Left ventricle myocardium superior (tissue), 1 donor: ENCODE data around the gene AHCYL2. TPM values are rescaled to one million over a fixed set of nuclear protein-coding genes. Genes with fewer than 3 reads are reported as not detected.
"Not testable (repeated sequence)": the region's sequence is repeated elsewhere in the genome, so short reads cannot be mapped to it uniquely, and the experiment has no call there.

Source experiments
- ATAC-seq: fragments of 200-7000 bp; cut with Tn5 transposase; one replicate; pipeline ENCODE4 v1.9.1; 2020; ENCODE audit warnings: mild to moderate bottlenecking, moderate library complexity
- DNase-seq: peaks from one replicate; pipeline ENCODE4 v3.0.0-alpha.2; 2020
- intact Hi-C: fragments of 100-400 bp; cut with micrococcal nuclease; formaldehyde crosslinking; loops from one replicate; pipeline ENCODE4 v1.11.0; 2022
- total RNA-seq: library from RNA; stranded (reverse); fragmentation: NEBNext Ultra II Directional; extraction: Animal tissue kit (Norgen Biotek cat#: 25700); gene quantifications from one replicate; pipeline ENCODE4 v1.2.1, GENCODE V29; 2021
- donor health status: DM: no; HTN: yes; CAD: no; lungs with severe emphysema.

Gene AHCYL2
- total RNA-seq, 1 donor from 2014 or later, result 4.3 TPM

DNA sequence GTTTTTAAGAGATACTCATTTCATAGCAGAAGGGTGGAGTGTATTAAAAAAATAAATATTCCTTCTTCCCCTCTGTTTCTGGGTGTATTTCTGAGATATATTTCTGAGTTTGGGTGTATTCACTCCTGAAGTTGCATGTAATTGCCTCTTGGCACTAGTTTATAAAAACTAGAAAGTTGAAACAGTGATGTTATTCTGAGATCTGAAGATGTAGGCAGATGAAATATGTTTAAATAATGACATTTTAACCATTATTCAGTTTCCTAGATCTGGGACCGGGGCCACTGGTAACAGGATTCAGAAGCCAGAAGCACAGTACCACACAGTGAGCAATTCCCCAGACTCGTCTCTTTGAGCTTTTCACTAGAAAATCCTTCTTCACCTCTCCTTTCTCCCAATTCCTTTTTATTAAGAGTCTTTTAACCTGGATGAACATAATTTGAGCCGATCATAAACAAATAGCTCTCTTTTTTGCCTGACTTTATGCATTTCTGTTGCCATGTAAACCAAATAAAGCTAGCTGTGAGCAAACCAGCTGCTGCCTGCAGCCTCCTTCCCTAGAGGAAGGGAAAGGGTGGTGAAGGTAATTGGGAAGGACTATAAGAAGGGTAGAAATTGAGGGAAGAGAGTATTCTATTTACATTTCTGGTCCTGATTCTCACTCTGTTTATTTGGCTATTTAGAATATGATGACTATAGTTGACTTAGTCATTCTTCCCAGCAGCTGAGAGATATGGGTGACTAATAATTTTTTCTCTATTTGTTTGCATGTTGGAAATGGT lies 107.6 kb downstream of the AHCYL2 start:
- ATAC-seq (no peak), DNase-seq (no peak)
- intact Hi-C loops, result no loop called here

DNA sequence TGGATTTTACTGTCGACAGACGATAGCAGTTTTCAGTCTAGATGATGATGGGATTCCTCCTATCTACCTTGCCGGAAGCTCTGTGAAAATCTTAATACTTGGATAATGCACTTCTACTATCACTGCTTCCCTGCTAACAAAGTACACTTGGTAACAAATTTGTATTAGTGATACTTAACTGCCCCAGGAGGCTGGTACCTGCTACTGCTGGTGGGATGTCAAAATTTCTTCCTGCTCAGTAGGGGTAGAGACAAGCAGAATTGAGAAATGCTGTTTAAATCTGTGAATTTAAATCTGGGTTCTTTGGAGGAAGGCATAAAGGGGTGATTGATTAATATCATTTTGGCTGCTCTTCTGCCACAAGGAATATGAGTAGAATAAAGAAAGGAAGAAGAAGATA lies 109.6 kb downstream of the AHCYL2 start:
- ATAC-seq, result no peak
- intact Hi-C loops, result no loop called here
- DNase-seq, result no peak

DNA sequence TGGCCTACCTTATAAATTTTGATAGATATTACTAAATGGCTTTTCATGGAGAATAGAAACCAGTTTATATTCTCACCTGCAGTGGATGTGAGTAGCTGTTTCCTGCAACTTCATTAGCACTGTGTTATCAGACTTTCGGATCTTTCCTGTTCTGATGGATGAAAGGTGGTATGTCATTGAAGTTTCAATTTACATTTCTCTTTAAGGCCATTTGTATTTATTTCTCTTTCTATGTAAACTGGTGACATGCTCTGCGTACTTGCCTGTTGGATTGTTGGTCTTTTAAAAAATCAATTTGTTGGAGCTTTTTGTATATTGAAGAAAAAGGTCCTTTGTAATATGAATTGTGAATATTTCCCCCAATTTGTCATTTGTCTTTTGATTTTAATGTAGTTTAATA lies 113.6 kb downstream of the AHCYL2 start:
- DNase-seq, result no peak
- intact Hi-C loops, result no loop called here
- ATAC-seq, result no peak

DNA sequence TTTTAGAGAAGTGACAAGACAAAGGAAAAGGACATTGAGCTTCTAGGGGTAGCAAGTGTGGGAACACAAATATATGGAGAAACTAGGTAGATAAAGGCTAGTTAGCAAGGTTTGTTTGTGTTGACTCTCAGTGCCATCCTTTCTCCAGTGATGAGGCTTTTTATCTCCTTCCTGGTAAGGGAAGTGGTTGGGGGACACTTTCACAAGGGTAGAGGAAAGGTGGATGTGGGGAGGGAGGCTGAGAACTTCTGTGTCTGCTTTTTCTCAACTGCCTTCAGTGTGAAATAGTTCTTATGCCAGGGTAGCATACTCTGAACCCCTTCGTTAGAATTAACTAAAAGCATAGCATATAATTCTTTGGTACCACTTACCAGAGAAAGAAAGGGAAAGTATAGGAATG lies 116.4 kb downstream of the AHCYL2 start:
- no peak for DNase-seq
- no peak for ATAC-seq
- intact Hi-C loops, result no loop called here

DNA sequence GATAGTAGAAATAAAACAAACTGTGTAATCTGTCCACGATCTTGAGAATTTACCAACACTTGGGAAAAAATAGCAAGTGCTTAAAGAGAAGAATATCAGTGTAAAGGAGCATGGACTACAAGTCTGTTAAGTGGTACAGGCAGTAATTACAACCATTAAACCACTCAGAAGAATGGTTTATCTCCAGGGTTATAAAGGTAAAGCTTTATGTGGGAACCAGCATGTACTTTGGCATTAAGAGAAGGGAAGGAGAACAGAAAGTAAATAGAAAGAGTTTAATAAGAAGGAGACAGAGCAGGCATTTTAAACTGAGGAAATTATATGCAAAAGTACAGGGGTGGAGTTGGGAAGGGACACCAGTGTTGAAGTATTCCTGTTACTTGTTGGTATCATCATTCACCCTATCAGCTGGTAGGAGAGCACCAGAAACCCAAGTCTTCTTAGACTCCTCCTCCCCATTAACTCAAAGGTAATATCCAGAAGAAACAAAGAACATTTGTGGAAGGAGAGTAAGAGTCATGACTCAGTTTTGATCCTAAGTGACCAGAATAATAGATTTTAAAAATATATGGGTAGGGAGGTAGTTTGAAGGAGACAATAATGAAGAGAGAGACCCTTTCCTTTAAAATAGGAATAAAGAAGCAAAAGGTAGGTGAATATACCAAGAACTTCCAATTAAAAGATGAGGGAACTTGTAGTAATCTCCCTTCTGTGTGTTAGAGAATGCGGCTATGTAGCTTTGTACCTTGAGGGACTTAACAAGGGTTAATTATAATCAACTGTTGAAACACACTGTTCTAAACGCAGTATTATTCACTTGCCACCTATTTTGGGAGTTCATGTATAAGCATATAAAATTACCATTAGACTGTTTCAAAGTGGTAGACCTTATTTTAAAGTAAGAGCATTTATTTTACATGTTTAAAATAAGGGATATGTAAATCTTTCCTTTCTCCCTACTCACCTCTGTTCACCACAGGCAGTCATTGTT lies 117.3 kb downstream of the AHCYL2 start:
- DNase-seq (no peak), ATAC-seq (no peak)
- intact Hi-C loops, result no loop called here

DNA sequence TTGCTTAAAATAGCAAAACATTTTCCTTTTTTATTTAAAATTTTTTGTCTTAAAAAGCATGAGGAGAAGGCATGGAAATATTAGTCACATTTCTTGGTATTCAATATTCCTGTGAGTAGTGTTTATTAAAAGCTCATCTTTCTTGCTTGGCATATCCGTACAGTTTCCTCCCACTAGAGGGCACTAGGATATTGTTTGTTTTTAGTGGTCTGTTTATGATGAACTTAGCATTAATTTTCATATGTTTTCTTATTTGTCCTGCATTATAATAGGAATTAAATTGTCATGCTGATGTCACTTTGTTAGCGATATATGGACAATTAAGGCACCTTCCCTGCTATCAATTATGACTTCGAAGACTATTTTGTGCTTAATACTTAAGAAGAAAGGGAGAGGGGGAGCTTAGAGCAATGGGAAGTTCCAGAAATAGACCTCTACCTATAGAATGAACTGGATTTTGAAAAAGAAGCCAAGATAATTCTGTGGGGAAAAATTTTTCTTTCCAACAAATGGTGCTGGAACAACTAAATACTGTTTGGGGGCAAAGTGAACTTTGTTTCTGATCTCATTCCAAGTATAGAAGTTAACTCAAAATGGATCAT lies 118.4 kb downstream of the AHCYL2 start:
- peak; percentile 45 for ATAC-seq
- no peak for DNase-seq
- intact Hi-C loops, result no loop called here

DNA sequence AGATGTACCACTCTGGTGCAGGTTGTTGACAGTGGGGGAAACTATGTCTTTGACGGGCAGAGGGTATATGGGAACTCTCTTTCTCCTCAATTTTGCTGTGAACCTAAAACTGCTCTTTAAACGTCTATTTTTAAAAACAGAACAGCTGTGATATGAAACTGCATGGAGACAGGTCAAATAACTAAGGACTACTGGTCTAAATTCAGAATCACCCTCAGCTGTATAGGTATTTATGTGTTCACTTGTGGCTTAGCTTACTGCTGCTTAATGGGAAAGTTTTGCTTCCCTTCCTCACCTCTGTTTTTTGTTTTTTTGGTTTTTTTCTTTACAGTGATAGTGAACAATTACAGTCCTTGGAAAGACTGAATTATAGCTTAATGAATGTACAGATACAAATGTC lies 122.5 kb downstream of the AHCYL2 start:
- DNase-seq (no peak), ATAC-seq (no peak)
- intact Hi-C loops, result no loop called here

DNA sequence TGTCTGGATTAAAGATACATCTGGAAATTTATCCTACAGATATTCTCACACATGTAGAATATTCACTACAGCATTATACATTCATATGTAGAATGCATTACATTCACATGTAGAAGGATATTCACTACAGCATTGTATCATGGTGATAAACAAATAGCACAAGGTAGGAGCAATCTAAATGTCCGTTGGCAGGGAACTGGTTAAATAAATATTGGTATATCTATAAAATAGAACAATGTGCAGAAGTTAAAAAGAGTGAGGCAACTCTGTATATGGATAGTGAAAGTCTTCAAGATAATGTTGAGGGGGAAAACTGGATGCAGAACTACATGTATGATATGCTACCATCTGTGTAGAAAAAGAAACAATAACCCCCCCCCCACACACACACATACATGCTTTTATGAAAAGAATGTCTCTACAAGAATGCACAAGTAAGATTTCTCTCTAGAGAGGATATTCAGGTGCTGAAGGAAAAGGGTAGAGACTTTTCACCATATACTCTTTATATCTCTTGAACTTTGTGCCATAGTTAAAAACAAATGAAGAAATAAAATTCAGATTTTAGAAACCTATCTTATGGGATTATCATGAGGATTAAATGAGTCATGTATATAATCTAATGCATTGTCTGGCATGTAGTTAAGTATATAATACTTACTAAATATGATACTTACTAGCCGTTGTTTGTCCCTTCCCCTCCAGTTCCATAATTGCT lies 123.4 kb downstream of the AHCYL2 start:
- DNase-seq, result no peak
- ATAC-seq, result no peak
- intact Hi-C loops, result no loop called here

DNA sequence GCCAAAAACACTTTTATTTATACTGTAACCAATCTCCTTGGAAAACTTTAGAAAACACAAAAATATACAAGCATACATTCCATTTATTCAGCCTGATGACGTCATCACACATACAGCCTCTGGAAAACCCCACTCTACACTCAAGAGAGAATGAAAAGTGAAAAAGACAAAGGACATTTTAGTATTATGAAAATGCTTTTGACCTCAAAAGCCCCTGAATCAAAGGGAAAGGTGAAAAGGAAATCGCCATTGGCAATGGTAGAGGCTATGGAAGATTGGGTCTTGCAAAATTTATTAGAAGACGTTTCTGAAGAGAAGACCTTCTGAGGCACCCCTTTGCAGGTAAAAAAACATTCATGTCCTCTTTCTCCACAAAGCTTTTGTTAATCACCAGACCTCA lies 126.5 kb downstream of the AHCYL2 start:
- DNase-seq (no peak), ATAC-seq (no peak)
- intact Hi-C loops, result loop anchor here (10.0 kb wide), 1 partner anchor 293 kb away; no protein-coding TSS in a partner anchor

DNA sequence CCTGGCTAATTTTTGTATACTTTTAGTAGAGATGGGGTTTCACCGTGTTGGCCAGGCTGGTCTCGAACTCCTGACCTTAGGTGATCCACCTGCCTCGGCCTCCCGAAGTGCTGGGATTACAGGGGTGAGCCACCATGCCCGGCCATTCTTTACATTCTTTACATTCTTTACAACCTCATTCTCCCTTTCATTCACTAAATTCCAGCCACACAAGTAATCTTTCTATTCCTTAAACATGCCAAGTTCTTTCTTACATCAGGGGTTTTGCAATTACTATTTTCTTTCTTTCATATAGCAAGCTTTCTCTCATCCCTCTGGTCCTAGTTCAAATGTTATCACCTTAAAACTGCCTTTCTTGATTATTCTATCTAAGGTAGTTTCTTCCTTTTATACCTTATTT lies 128.3 kb downstream of the AHCYL2 start:
- intact Hi-C loops, result loop anchor here (10.0 kb wide), 1 partner anchor 292 kb away; no protein-coding TSS in a partner anchor
- not testable (repeated sequence) for DNase-seq, ATAC-seq

DNA sequence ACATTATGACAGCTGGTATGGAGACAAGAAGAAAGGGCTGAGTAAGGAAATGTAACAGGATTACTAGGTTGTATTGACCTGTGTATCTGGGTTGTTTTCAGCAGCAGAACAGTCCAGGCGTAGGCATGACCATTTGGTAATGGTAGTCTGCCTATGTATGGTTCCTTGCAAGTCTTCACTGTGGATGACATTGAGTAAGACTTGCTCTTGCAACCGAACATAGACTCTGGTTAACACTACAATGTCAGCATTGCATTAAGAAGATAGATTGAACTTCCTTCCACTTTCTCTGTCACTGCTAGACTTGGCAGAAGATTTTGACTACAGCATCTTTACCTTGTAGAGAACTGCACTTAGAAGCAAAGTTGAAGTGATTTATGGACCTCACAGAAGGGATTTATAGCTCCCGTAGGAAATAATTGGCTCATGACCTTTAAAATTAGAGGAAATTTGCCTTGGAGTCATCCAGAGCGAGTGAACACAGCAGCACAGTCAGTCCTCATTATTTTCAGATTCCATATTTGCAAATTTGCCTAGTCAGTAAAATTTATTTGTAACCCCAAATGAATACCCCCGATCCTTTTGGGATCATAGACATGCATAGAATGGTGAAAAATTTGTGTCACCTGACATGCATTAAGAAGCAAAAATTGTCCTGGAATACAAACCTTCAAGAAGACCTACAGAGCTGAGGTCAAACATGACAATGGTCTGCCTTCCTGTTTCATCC lies 129.8 kb downstream of the AHCYL2 start:
- DNase-seq, result no peak
- no peak for ATAC-seq
- intact Hi-C loops, result loop anchor here (10.0 kb wide), 1 partner anchor 290 kb away; no protein-coding TSS in a partner anchor

DNA sequence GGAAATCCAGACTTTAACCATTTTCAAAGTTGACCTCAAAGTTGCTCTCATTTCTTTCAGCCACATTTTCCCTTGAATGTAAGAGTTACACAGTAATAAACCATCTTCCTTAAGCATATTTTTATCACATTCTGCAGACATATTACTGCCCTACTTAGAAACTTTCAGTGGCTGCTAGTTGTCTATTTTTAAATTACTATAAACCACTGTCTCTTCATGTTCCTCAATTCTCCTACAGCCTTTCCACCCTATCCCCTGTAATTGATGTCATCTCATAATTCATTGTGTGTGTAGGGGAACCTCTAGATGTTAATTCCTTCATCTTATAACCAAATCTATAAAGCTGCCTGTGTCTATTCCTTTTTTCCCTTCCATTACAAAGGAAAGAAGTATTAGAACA lies 131.3 kb downstream of the AHCYL2 start:
- intact Hi-C loops, result loop anchor here (10.0 kb wide), 1 partner anchor 289 kb away; no protein-coding TSS in a partner anchor
- DNase-seq (no peak), ATAC-seq (no peak)

DNA sequence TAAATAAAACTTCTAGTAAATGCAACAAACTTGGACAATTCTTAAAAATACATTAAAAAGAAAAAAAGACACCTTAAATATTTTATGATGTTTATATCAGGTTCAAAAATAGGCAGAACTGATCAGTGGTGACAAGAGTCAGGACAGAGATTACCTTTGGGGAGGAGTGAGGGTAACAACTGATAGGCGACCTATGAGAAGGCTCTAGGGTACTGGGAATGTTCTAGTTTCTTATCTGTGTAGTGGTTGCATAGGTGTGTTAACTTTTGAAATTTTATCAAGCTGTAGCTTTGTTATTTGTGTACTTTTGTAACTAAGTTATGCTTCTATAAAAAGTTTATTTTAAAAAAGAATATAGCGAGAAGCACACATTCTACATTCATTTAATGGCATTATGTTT lies 134.3 kb downstream of the AHCYL2 start:
- no peak for ATAC-seq
- no peak for DNase-seq
- intact Hi-C loops, result loop anchor here (10.0 kb wide), 1 partner anchor 286 kb away; no protein-coding TSS in a partner anchor

DNA sequence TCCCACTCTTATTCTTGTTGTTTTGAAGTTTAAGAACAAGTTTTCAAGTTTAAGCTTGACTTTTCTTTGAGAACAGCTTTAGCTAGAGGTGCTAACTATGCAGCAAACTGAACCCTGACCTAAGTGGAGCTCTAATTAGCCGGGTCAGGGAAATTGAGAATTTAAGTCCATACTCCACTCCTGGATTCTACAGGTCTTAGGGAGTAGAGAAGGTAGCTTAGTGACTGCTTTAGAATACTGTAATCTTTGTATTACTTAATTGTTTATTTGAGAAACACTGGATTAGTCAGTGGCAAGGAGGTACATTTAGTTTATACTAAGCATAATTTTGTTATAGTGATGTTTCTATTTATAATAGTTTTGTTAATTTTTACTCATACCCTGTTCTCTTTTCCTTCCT lies 134.8 kb downstream of the AHCYL2 start:
- ATAC-seq, result no peak
- intact Hi-C loops, result loop anchor here (10.0 kb wide), 1 partner anchor 285 kb away; no protein-coding TSS in a partner anchor
- DNase-seq, result no peak

DNA sequence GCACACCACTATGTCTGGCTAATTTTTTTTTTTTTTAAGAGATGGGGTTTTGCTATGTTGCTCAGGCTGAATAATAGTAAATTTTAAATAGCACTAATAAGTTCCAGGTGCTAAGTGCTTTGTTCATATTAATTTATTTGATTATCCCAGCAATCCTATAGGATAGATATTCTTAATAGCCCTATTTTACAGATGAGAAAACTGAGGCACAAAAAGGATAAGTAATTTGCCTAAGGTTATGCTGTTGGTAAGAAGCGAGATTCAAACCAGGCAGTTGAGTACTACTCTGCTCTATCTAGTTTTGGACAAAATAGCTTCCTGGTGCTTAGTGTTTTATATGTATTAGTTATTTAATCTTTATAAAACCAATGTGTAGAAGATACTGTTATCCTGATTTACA lies 136.9 kb downstream of the AHCYL2 start:
- DNase-seq (no peak), ATAC-seq (no peak)
- intact Hi-C loops, result no loop called here

DNA sequence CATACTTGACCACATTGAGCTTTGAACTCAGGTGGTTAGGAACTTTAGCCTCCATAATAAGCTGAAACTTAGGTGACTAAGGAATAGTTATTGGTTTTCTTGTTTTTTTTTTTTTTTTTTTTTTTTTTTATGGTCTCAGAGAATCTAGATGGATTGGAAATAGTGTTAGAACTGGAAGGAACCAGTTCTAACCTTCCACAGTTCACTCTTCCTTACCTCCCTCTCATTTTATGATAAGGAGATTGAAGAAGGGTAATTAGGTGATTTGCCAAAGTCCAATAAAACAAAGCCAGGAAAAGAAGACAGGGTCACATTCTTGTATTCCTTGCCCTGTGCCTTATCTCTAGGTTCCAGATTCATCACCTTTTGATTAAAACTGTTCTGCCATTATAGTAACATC lies 137.7 kb downstream of the AHCYL2 start:
- no peak for DNase-seq

DNA sequence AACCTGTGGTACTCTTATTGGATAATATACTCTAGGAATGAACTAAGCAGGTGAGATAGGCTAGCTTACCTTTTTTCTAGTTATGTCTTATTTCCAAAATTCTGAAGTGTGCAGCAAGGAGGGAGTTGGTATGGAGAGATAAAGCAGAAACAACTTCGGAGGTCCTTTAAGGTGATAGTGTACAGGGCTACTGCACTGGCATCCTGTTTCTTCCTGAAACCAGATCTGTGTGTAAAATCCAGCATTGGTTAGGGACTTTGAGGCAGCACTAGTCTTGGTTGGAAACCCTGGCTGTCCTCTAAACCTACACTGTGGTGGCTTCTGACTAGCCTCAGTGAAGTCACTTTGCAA lies 142.5 kb downstream of the AHCYL2 start:
- intact Hi-C loops, result loop anchor here (2.0 kb wide), 1 partner anchor 105 kb away; no protein-coding TSS in a partner anchor
- DNase-seq, result no peak
- no peak for ATAC-seq

More for the DNA sequence above, 137.7 kb downstream of the AHCYL2 start:
- intact Hi-C loops, result no loop called here
- no peak for ATAC-seq

DNA sequence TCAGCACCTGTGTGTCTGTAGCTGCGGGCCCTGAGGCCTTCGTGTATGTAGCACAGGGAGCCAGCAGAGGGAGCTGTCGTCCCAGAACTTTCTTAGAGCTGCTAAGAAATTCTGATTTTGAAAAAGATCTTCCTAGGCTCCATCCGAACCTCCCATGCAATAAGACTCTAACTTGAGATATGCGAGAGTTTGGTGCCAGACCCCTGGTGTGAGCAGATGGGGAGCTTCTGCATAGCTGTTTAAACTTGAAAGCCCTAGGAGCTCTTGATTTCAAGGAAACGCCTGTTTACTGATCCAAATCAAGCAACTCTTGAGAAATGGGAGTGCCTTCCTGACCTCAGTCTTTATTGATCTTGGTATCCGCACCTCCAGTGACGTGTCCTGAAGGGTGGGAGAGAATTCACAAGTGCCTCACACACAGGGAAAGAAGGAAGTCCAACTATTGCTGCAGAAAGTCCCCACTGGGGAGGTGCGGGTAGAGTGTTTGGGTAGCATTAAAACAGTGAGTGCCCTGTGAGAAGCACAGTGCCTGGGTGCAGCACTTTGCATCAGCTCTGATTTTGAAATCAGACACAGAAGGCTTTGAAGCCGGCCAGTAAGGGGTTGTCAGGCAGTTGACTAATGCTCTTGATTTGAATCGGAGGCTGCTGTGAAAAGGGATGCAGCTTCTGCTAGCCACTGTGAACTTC lies 143.0 kb downstream of the AHCYL2 start:
- DNase-seq, result peak; percentile 81
- intact Hi-C loops, result loop anchor here (2.0 kb wide), 1 partner anchor 105 kb away; no protein-coding TSS in a partner anchor
- ATAC-seq, result peak; percentile 89
